SK-MEL-5 (cell line): ENCODE results near the gene PDE10A. TPM values are rescaled to one million over a fixed set of nuclear protein-coding genes. Genes with fewer than 3 reads are reported as not detected.
"Not testable (repeated sequence)": the region's sequence is repeated elsewhere in the genome, so short reads cannot be mapped to it uniquely, and the experiment has no call there.

Source experiments
- DNase-seq: peaks from one replicate; pipeline ENCODE4 v3.0.0-alpha.2; 2016; ENCODE audit warnings: low read depth, low spot score
- in situ Hi-C: cut with HindIII; loops from 2 replicates; pipeline ENCODE4 v1.10.0; 2016; ENCODE audit warnings: low sequenced_read_pairs, high pct_unique_total_duplicates, low pct_unique_long_range_greater_than_20kb
- total RNA-seq: library from RNA; depleted of rRNA; stranded (reverse); fragments of >200 nt; shearing (Covaris generic); gene quantifications from 2 replicates; pipeline ENCODE4 v1.2.3, GENCODE V29; 2014

The PDE10A gene
- total RNA-seq, 1 experiment from 2014 or later, result 161 TPM

GRCh38 chr6:165548450-165548849, 114.6 kb downstream of the PDE10A start:
- in situ Hi-C loops, result no loop called here
- no peak for DNase-seq

GRCh38 chr6:165545806-165546205, 117.2 kb downstream of the PDE10A start:
- no peak for DNase-seq
- in situ Hi-C loops, result no loop called here

GRCh38 chr6:165543781-165544180, 119.3 kb downstream of the PDE10A start:
- no peak for DNase-seq
- in situ Hi-C loops, result no loop called here

GRCh38 chr6:165536911-165537310, 126.1 kb downstream of the PDE10A start:
- no peak for DNase-seq
- in situ Hi-C loops, result no loop called here

GRCh38 chr6:165519316-165519715, 143.7 kb downstream of the PDE10A start:
- no peak for DNase-seq
- in situ Hi-C loops, result no loop called here

GRCh38 chr6:165515963-165516624, 146.9 kb downstream of the PDE10A start:
- DNase-seq, result no peak
- in situ Hi-C loops, result no loop called here

- in situ Hi-C loops, result no loop called here
- no peak for DNase-seq
Observed at GRCh38 chr6:165514621-165515020, 148.4 kb downstream of the PDE10A start.

GRCh38 chr6:165511807-165512206, 151.2 kb downstream of the PDE10A start:
- in situ Hi-C loops, result no loop called here
- DNase-seq, result no peak

GRCh38 chr6:165508321-165508869, 154.6 kb downstream of the PDE10A start:
- in situ Hi-C loops, result no loop called here
- DNase-seq, result peak; percentile 53

- in situ Hi-C loops, result no loop called here
- DNase-seq, result no peak
Observed at GRCh38 chr6:165506657-165507056, 156.4 kb downstream of the PDE10A start.

GRCh38 chr6:165500214-165500907, 162.7 kb downstream of the PDE10A start:
- in situ Hi-C loops, DNase-seq: not testable (repeated sequence)

- in situ Hi-C loops, result no loop called here
- no peak for DNase-seq
Observed at GRCh38 chr6:165497472-165497871, 165.6 kb downstream of the PDE10A start.

- in situ Hi-C loops, result no loop called here
- DNase-seq, result no peak
Observed at GRCh38 chr6:165488624-165489295, 174.3 kb downstream of the PDE10A start.

GRCh38 chr6:165487950-165488349, 175.1 kb downstream of the PDE10A start:
- in situ Hi-C loops, result no loop called here
- no peak for DNase-seq

GRCh38 chr6:165487347-165487746, 175.7 kb downstream of the PDE10A start:
- in situ Hi-C loops, result no loop called here
- no peak for DNase-seq

- no peak for DNase-seq
- in situ Hi-C loops, result no loop called here
Observed at GRCh38 chr6:165486183-165487137, 176.6 kb downstream of the PDE10A start.

- no peak for DNase-seq
- in situ Hi-C loops, result no loop called here
Observed at GRCh38 chr6:165484178-165484889, 178.7 kb downstream of the PDE10A start.
